Neural progenitor cell (in vitro differentiated cells): ENCODE data around the gene LIMK2. TPM values are rescaled to one million over a fixed set of nuclear protein-coding genes. Genes with fewer than 3 reads are reported as not detected.

ENCODE experiments used
- DNase-seq: peaks from one replicate; pipeline ENCODE4 v3.0.0-alpha.2; 2016; ENCODE audit warnings: low spot score
- H2AFZ ChIP-seq: fragments of 200-600 bp; sonication (generic); replicated peaks from 2 replicates; pipeline ENCODE4 v1.6.1; 2016; ENCODE audit warnings: antibody characterized with exemption
- H3F3A ChIP-seq: fragments of 200-600 bp; sonication (generic); 2 replicates; pipeline ENCODE4 v1.6.1; 2016; ENCODE audit warnings: antibody characterized with exemption, low read depth
- H3K27ac ChIP-seq: fragments of 200-600 bp; sonication (generic); 2 replicates; pipeline ENCODE4 v1.5.1; 2016; ENCODE audit warnings: mild to moderate bottlenecking
- H3K27me3 ChIP-seq: fragments of 200-600 bp; sonication (generic); 2 replicates; pipeline ENCODE4 v1.6.1; 2016; ENCODE audit warnings: mild to moderate bottlenecking, moderate library complexity
- H3K36me3 ChIP-seq: fragments of 200-600 bp; sonication (generic); 2 replicates; pipeline ENCODE4 v1.5.1; 2016
- H3K4me1 ChIP-seq: fragments of 200-600 bp; sonication (generic); 2 replicates; pipeline ENCODE4 v1.6.1; 2016; ENCODE audit warnings: mixed run types
- H3K4me2 ChIP-seq: fragments of 200-600 bp; sonication (generic); 2 replicates; pipeline ENCODE4 v1.6.1; 2016
- H3K4me3 ChIP-seq: fragments of 200-600 bp; sonication (generic); 2 replicates; pipeline ENCODE4 v1.5.1; 2016
- H3K79me2 ChIP-seq: fragments of 200-600 bp; sonication (generic); 2 replicates; pipeline ENCODE4 v1.6.1; 2016; ENCODE audit warnings: low read depth
- H3K9ac ChIP-seq: fragments of 200-600 bp; sonication (generic); 2 replicates; pipeline ENCODE4 v1.6.1; 2016
- H3K9me3 ChIP-seq: fragments of 200-600 bp; sonication (generic); 2 replicates; pipeline ENCODE4 v1.5.1; 2016; ENCODE audit warnings: low read depth
- H4K20me1 ChIP-seq: fragments of 200-600 bp; sonication (generic); 2 replicates; pipeline ENCODE4 v1.6.1; 2016; ENCODE audit warnings: low read depth
- H3K27ac Mint-ChIP-seq: 3 replicates; pipeline ENCODE4 v1.8.0; 2021; ENCODE audit warnings: mixed read lengths
- H3K27me3 Mint-ChIP-seq: 2 replicates; pipeline ENCODE4 v1.8.0; 2022; ENCODE audit warnings: low read depth, mild to moderate bottlenecking, inconsistent platforms, moderate library complexity, mixed read lengths; ENCODE audit not compliant: insufficient read depth
- H3K36me3 Mint-ChIP-seq: 3 replicates; pipeline ENCODE4 v1.8.0; 2021; ENCODE audit warnings: mixed read lengths
- H3K4me1 Mint-ChIP-seq: 3 replicates; pipeline ENCODE4 v1.8.0; 2021; ENCODE audit warnings: mixed read lengths
- H3K4me3 Mint-ChIP-seq: 3 replicates; pipeline ENCODE4 v1.8.0; 2021; ENCODE audit warnings: mild to moderate bottlenecking, moderate library complexity, mixed read lengths
- H3K9me3 Mint-ChIP-seq: 3 replicates; pipeline ENCODE4 v1.8.0; 2020; ENCODE audit warnings: mixed read lengths
- EZH2 ChIP-seq: fragments of 200-600 bp; sonication (generic); IDR thresholded peaks from 2 replicates; pipeline ENCODE4 v1.6.1; 2017; ENCODE audit warnings: antibody characterized with exemption, mild to moderate bottlenecking, moderate library complexity
- EZH2phosphoT487 ChIP-seq: fragments of 200-600 bp; sonication (generic); IDR thresholded peaks from 2 replicates; pipeline ENCODE4 v1.6.1; 2017; ENCODE audit warnings: antibody characterized with exemption
- total RNA-seq: library from RNA; depleted of rRNA; stranded (reverse); fragments of >200 nt; gene quantifications from 2 replicates; pipeline ENCODE4 v1.2.3, GENCODE V29; 2015; ENCODE audit warnings: low replicate concordance
- TF ChIP-seq, protein P1 (sequence below): fragments of 200-600 bp; sonication (generic); IDR thresholded peaks from 2 replicates; pipeline ENCODE4 v1.5.1; 2017; ENCODE audit warnings: antibody characterized with exemption, mild to moderate bottlenecking

Gene LIMK2
- total RNA-seq, 1 donor from 2014 or later = 28.1 TPM

GRCh38 chr22:31281733-31282132 is 69.6 kb downstream of the LIMK2 start:
- Histone ChIP-seq H3K4me3 (no peak overlapping the region), H2AFZ (no peak overlapping the region), H3K79me2 (no peaks in the 10 kb centered on the region), H3K27me3 (no peaks in the 10 kb centered on the region), H3K36me3 (no peaks in the 10 kb centered on the region), H3K9me3 (no peaks in the 10 kb centered on the region), H3K9ac (no peak overlapping the region), H3K4me1 (peaks cover 12% of the 10 kb centered on the region), H3K4me2 (no peak overlapping the region), H3F3A (peaks cover 14% of the 10 kb centered on the region), H4K20me1 (no peaks in the 10 kb centered on the region), H3K27ac (no peak overlapping the region)
- no peak for DNase-seq
- no peak overlapping the region for H3K4me3 Mint-ChIP-seq
- H3K9me3 Mint-ChIP-seq = no peaks in the 10 kb centered on the region
- TF ChIP-seq EZH2 = no peak
- TF ChIP-seq, protein P1, sequence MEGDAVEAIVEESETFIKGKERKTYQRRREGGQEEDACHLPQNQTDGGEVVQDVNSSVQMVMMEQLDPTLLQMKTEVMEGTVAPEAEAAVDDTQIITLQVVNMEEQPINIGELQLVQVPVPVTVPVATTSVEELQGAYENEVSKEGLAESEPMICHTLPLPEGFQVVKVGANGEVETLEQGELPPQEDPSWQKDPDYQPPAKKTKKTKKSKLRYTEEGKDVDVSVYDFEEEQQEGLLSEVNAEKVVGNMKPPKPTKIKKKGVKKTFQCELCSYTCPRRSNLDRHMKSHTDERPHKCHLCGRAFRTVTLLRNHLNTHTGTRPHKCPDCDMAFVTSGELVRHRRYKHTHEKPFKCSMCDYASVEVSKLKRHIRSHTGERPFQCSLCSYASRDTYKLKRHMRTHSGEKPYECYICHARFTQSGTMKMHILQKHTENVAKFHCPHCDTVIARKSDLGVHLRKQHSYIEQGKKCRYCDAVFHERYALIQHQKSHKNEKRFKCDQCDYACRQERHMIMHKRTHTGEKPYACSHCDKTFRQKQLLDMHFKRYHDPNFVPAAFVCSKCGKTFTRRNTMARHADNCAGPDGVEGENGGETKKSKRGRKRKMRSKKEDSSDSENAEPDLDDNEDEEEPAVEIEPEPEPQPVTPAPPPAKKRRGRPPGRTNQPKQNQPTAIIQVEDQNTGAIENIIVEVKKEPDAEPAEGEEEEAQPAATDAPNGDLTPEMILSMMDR = no peak
- TF ChIP-seq EZH2phosphoT487 = no peak
- peaks cover 2% of the 10 kb centered on the region for H3K36me3 Mint-ChIP-seq
- H3K4me1 Mint-ChIP-seq = peaks cover 10% of the 10 kb centered on the region
- no peak overlapping the region for H3K27ac Mint-ChIP-seq
- H3K27me3 Mint-ChIP-seq = peaks cover 2% of the 10 kb centered on the region

- no peak overlapping the region for H3K4me3 Mint-ChIP-seq
- peaks cover 14% of the 10 kb centered on the region for H3F3A ChIP-seq
Measured at GRCh38 chr22:31282748-31283468, 70.8 kb downstream of the LIMK2 start.

GRCh38 chr22:31284281-31285155 is 72.4 kb downstream of the LIMK2 start:
- peak; percentile 25 for DNase-seq
- no peaks in the 10 kb centered on the region for H3K9me3 ChIP-seq
- no peaks in the 10 kb centered on the region for H4K20me1 ChIP-seq
- Mint-ChIP-seq H3K27me3 (peaks cover 2% of the 10 kb centered on the region), H3K4me3 (no peak overlapping the region), H3K9me3 (no peaks in the 10 kb centered on the region), H3K4me1 (peaks cover 6% of the 10 kb centered on the region), H3K36me3 (peaks cover 2% of the 10 kb centered on the region), H3K27ac (peak overlapping the region; percentile 86)
- H2AFZ ChIP-seq = no peak overlapping the region
- H3K36me3 ChIP-seq = no peaks in the 10 kb centered on the region
- no peak overlapping the region for H3K4me3 ChIP-seq
- peak overlapping the region; percentile 53 for H3K27ac ChIP-seq
- peak overlapping the region; percentile 13 for H3K9ac ChIP-seq
- peak overlapping the region; percentile 10 for H3K4me2 ChIP-seq
- TF ChIP-seq EZH2 (no peak), EZH2phosphoT487 (no peak)
- TF ChIP-seq, protein P1 = no peak
- H3K79me2 ChIP-seq = no peaks in the 10 kb centered on the region
- H3F3A ChIP-seq = peaks cover 14% of the 10 kb centered on the region
- peaks cover 11% of the 10 kb centered on the region for H3K27me3 ChIP-seq
- H3K4me1 ChIP-seq = peaks cover 12% of the 10 kb centered on the region

More at GRCh38 chr22:31282748-31283468, 70.8 kb downstream of the LIMK2 start:
- Mint-ChIP-seq H3K27me3 (peaks cover 2% of the 10 kb centered on the region), H3K36me3 (peaks cover 2% of the 10 kb centered on the region), H3K27ac (no peak overlapping the region), H3K9me3 (no peaks in the 10 kb centered on the region), H3K4me1 (peaks cover 10% of the 10 kb centered on the region)
- Histone ChIP-seq H3K4me3 (no peak overlapping the region), H3K36me3 (no peaks in the 10 kb centered on the region), H3K9ac (no peak overlapping the region), H3K79me2 (no peaks in the 10 kb centered on the region), H3K27ac (no peak overlapping the region), H3K27me3 (no peaks in the 10 kb centered on the region), H4K20me1 (no peaks in the 10 kb centered on the region), H3K4me2 (no peak overlapping the region), H3K4me1 (peaks cover 12% of the 10 kb centered on the region), H3K9me3 (no peaks in the 10 kb centered on the region), H2AFZ (no peak overlapping the region)
- no peak for DNase-seq
- TF ChIP-seq EZH2phosphoT487 (no peak), EZH2 (no peak)
- TF ChIP-seq, protein P1 = no peak
